Urothelium cell line (cell line): Measurements from ENCODE around the gene VWA1.
"Not testable (repeated sequence)": the region's sequence is repeated elsewhere in the genome, so short reads cannot be mapped to it uniquely, and the experiment has no call there.

ENCODE experiments used
- DNase-seq: peaks from one replicate; pipeline ENCODE4 v3.0.0; 2011; ENCODE audit warnings: low spot score, mixed read lengths
- FAIRE-seq: peaks from 2 replicates; lab custom pipeline; 2011; peaks lifted over from hg19 to GRCh38; lab: Jason Lieb, UNC

VWA1 gene

GRCh38 chr1:1434824-1435105 is 725 bp upstream of the VWA1 start:
- FAIRE-seq (no peak), DNase-seq (no peak)

GRCh38 chr1:1435911-1436629 is 580 bp downstream of the VWA1 start:
- DNase-seq (no peak), FAIRE-seq (no peak)

- DNase-seq (no peak), FAIRE-seq (no peak)
Observed at GRCh38 chr1:1436630-1437032, 1.1 kb downstream of the VWA1 start.

GRCh38 chr1:1437033-1437903 is 1.8 kb downstream of the VWA1 start:
- FAIRE-seq (no peak), DNase-seq (no peak)

GRCh38 chr1:1437904-1438376 is 2.5 kb downstream of the VWA1 start:
- DNase-seq (no peak), FAIRE-seq (no peak)

- no peak for DNase-seq
- no peak for FAIRE-seq
Observed at GRCh38 chr1:1438531-1439381, 3.3 kb downstream of the VWA1 start.

GRCh38 chr1:1439546-1440261 is 4.2 kb downstream of the VWA1 start:
- DNase-seq = no peak
- FAIRE-seq = no peak

- FAIRE-seq = no peak
- DNase-seq = no peak
Observed at GRCh38 chr1:1440262-1441001, 4.9 kb downstream of the VWA1 start.

GRCh38 chr1:1441002-1441888 is 5.8 kb downstream of the VWA1 start:
- peak; percentile 77 for DNase-seq

GRCh38 chr1:1442069-1442770 is 6.7 kb downstream of the VWA1 start:
- no peak for FAIRE-seq
- DNase-seq = no peak

More at GRCh38 chr1:1441002-1441888, 5.8 kb downstream of the VWA1 start:
- FAIRE-seq = no peak

- DNase-seq, FAIRE-seq: not testable (repeated sequence)
Observed at GRCh38 chr1:1446631-1447030, 11.1 kb downstream of the VWA1 start.

GRCh38 chr1:1449099-1449739 is 13.7 kb downstream of the VWA1 start, which contains the start of gene ATAD3C:
ATAD3C (plus strand) TSS chr1:1449689; CDS start chr1:1450684, 995 bp downstream.
- DNase-seq (no peak), FAIRE-seq (no peak)

- DNase-seq = not testable (repeated sequence)
- peak; percentile 75 for FAIRE-seq
Observed at GRCh38 chr1:1450616-1451015, 15.1 kb downstream of the VWA1 start.

GRCh38 chr1:1451696-1452364 is 16.3 kb downstream of the VWA1 start:
- FAIRE-seq (no peak), DNase-seq (no peak)

GRCh38 chr1:1452365-1452739 is 16.9 kb downstream of the VWA1 start:
- not testable (repeated sequence) for FAIRE-seq

GRCh38 chr1:1452882-1453281 is 17.4 kb downstream of the VWA1 start:
- no peak for FAIRE-seq
- DNase-seq = no peak

More at GRCh38 chr1:1452365-1452739, 16.9 kb downstream of the VWA1 start:
- not testable (repeated sequence) for DNase-seq
